Activated CD4-positive, alpha-beta memory T cell treated with anti-CD3 and anti-CD28 coated beads, Interleukin-2, amount 10 ng/mL, durations not matched to agents 7 days and 5 days (primary cell): ENCODE data around the gene METTL26. TPM values are rescaled to one million over a fixed set of nuclear protein-coding genes. Genes with fewer than 3 reads are reported as not detected.

Source experiments
- CTCF ChIA-PET: fragments of 350-600 bp; sonication (Branson Sonifier 250); formaldehyde crosslinking; loops from one replicate; lab custom pipeline; 2021; ENCODE audit warnings: antibody characterized with exemption, inconsistent platforms; lab: Charles Lee
- POLR2A ChIA-PET: fragments of 350-600 bp; sonication (Branson Sonifier 250); formaldehyde crosslinking; loops from one replicate; lab custom pipeline; 2021; ENCODE audit warnings: antibody characterized with exemption; lab: Charles Lee
- DNase-seq: peaks from one replicate; pipeline ENCODE4 v3.0.0-alpha.2; 2020
- H3K27ac Mint-ChIP-seq: one replicate; pipeline ENCODE4 v1.8.0; 2021; ENCODE audit warnings: mild to moderate bottlenecking, mixed read lengths
- H3K27me3 Mint-ChIP-seq: one replicate; pipeline ENCODE4 v1.8.0; 2021; ENCODE audit warnings: mixed read lengths
- H3K36me3 Mint-ChIP-seq: one replicate; pipeline ENCODE4 v1.8.0; 2021; ENCODE audit warnings: low read depth, mixed read lengths
- H3K4me1 Mint-ChIP-seq: one replicate; pipeline ENCODE4 v1.8.0; 2021; ENCODE audit warnings: mixed read lengths
- H3K4me3 Mint-ChIP-seq: one replicate; pipeline ENCODE4 v1.8.0; 2021; ENCODE audit warnings: mild to moderate bottlenecking, mixed read lengths
- H3K9me3 Mint-ChIP-seq: one replicate; pipeline ENCODE4 v1.8.0; 2021; ENCODE audit warnings: mixed read lengths
- total RNA-seq, 2 experiments: library from RNA; stranded (reverse); gene quantifications; one replicate each; pipeline ENCODE4 v1.2.3, GENCODE V29; 2021

METTL26 gene
- total RNA-seq, 2 experiments from 2014 or later: 66.6 to 67.5 TPM

DNA sequence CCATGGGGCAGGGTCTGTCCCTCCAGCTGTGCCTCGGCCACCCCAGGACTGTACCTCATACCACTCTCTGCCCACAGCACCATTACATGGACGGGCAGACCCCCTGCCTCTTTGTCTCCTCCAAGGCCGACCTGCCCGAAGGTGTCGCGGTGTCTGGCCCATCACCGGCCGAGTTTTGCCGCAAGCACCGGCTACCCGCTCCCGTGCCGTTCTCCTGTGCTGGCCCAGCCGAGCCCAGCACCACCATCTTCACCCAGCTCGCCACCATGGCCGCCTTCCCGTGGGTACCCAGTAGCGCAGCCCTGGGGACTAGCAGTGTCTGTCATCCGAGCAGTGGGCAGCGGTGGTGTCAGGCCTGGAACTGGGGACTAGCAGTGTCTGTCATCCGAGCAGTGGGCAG lies 36.7 kb upstream of the METTL26 start:
- no peak overlapping the region for H3K27ac Mint-ChIP-seq
- H3K36me3 Mint-ChIP-seq: peaks cover 14% of the 10 kb centered on the region
- H3K4me3 Mint-ChIP-seq: no peak overlapping the region
- H3K9me3 Mint-ChIP-seq: no peaks in the 10 kb centered on the region
- no peak for DNase-seq
- CTCF ChIA-PET: no interaction called here
- H3K27me3 Mint-ChIP-seq: no peaks in the 10 kb centered on the region
- H3K4me1 Mint-ChIP-seq: peaks cover 20% of the 10 kb centered on the region
- POLR2A ChIA-PET: interaction anchor here (0.6 to 1.3 kb wide), 4 partner anchors 9 to 37 kb away, joined by 3 to 4 read pairs (median 4); partner anchors contain the start of genes JMJD8 and METTL26

DNA sequence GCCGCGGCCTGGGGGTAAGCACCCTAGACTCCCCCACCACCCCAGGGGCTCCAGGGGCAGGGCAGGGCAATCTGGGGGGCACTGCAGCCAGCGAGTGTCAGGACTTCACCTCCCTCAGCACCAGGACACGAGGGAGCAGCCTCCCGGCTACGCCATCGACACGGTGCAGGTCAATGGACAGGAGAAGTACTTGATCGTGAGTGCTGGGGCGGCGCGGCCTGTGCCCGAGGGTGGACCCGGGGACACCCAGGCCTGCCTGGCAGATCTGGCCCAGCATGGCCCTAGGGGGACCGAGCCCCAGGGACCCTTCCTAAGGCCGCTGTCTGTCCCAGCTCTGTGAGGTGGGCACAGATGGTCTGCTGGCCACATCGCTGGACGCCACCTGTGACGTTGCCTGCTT lies 36.3 kb upstream of the METTL26 start:
- H3K27ac Mint-ChIP-seq: no peak overlapping the region
- peaks cover 23% of the 10 kb centered on the region for H3K4me1 Mint-ChIP-seq
- POLR2A ChIA-PET: interaction anchor here (1.2 kb wide), 1 partner anchor 12 kb away, joined by 3 read pairs; the partner anchor contains the start of gene JMJD8
- CTCF ChIA-PET: no interaction called here
- no peaks in the 10 kb centered on the region for H3K9me3 Mint-ChIP-seq
- peaks cover 14% of the 10 kb centered on the region for H3K36me3 Mint-ChIP-seq
- H3K27me3 Mint-ChIP-seq: no peaks in the 10 kb centered on the region
- no peak overlapping the region for H3K4me3 Mint-ChIP-seq
- DNase-seq: no peak

DNA sequence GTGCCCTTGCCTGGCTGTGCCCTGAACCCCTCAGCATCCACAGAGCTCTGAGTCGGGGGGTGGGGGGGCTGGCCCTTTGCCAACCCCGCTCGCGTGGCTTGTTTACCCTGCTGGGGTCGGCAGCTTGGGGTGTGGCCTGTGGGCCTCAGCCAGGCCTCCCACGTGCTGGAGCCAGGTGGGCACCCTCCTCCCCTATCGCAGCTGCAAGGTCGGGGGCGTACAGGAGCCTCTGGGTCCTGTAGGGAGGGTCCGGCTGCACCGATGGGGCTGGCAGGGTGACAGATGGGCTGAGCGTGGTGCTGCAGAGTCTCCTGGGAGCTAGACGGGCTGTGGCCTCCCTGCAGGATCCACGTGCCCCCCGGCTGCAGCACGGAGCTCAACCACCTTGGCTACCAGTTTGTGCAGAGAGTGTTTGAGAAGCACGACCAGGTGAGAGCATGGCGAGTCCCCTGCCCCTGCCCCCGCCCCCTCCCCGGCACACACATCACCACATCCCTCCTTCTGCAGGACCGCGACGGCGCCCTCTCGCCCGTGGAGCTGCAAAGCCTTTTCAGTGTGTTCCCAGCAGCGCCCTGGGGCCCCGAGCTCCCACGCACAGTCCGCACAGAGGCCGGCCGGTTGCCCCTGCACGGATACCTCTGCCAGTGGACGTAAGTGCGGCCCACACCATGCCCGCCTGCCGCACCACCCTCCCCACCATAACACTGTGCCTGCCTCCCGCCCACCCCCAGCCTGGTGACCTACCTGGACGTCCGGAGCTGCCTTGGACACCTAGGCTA lies 35.4 kb upstream of the METTL26 start:
- Mint-ChIP-seq H3K27ac (no peak overlapping the region), H3K4me3 (peak overlapping the region; percentile 13), H3K36me3 (peaks cover 14% of the 10 kb centered on the region), H3K9me3 (no peaks in the 10 kb centered on the region), H3K27me3 (no peaks in the 10 kb centered on the region), H3K4me1 (peaks cover 17% of the 10 kb centered on the region)
- DNase-seq: no peak
- ChIA-PET POLR2A (interaction anchor here (1.2 to 5.2 kb wide), 2 partner anchors 8 to 13 kb away, joined by 3 to 25 read pairs; partner anchors contain the start of genes JMJD8 and STUB1), CTCF (no interaction called here)

DNA sequence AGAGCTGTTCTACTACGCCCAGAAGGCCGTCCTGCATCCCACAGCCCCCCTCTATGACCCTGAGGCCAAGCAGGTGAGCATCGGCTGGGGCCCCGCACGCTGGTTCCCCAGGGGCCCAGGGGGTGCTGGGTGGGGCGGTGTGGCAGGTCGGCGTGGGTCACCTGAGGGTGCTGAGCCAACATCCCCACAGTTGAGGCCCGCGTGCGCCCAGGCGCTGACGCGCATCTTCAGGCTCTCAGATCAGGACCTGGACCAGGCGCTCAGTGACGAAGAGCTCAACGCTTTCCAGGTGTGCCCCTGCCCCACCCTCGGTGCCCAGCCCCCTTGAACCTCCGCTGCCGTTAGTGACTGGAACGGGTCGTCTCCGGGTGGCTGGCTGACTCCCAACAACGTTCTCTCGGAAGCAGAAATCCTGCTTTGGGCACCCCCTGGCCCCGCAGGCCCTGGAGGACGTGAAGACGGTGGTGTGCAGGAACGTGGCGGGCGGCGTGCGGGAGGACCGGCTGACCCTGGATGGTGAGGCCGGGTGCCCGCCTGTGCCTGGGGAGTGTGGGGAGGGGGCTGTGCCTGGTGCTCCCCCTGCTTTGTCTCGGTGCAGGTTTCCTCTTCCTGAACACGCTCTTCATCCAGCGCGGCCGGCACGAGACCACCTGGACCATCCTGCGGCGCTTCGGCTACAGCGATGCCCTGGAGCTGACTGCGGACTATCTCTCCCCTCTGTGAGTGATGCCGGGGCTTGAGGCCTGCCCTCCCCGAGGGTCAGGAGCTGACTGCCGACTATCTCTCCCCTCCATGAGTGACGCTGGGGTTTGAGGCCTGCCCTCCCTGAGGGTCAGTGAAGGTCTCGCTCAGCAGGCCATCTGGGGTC lies 34.6 kb upstream of the METTL26 start:
- H3K36me3 Mint-ChIP-seq: peaks cover 14% of the 10 kb centered on the region
- ChIA-PET CTCF (no interaction called here), POLR2A (interaction anchor here (2.9 to 5.2 kb wide), 2 partner anchors 9 to 21 kb away, joined by 12 to 25 read pairs; partner anchors contain the start of genes STUB1 and WDR90)
- no peak for DNase-seq
- H3K4me1 Mint-ChIP-seq: peaks cover 17% of the 10 kb centered on the region
- no peaks in the 10 kb centered on the region for H3K27me3 Mint-ChIP-seq
- no peak overlapping the region for H3K27ac Mint-ChIP-seq
- H3K9me3 Mint-ChIP-seq: no peaks in the 10 kb centered on the region
- peak overlapping the region; percentile 13 for H3K4me3 Mint-ChIP-seq

DNA sequence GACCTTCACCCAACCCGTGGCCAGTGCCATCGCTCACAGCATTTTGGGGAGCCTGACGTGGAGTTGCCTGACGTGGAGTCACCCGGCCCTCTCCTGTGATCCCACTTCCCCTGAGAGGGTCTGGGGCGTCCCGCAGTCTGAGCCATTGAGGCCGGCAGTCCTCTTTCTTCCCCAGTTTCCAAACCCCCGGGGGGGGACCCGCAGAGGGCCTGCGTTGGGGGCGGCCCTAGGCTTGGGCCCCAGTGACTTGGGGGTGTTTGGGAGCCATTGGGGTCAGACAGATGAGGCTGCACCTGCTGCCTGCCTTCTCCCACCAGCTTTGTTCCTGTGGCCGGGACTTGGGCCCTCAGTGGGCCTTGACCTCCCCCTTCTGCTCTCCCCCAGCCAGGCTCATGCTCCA lies 33.6 kb upstream of the METTL26 start:
- H3K27ac Mint-ChIP-seq: no peak overlapping the region
- H3K27me3 Mint-ChIP-seq: no peaks in the 10 kb centered on the region
- DNase-seq: no peak
- H3K4me3 Mint-ChIP-seq: peak overlapping the region; percentile 46
- POLR2A ChIA-PET: interaction anchor here (2.9 to 5.2 kb wide), 2 partner anchors 10 to 20 kb away, joined by 12 to 25 read pairs; partner anchors contain the start of genes STUB1 and WDR90
- CTCF ChIA-PET: no interaction called here
- no peaks in the 10 kb centered on the region for H3K9me3 Mint-ChIP-seq
- H3K36me3 Mint-ChIP-seq: peaks cover 14% of the 10 kb centered on the region
- H3K4me1 Mint-ChIP-seq: peaks cover 12% of the 10 kb centered on the region

DNA sequence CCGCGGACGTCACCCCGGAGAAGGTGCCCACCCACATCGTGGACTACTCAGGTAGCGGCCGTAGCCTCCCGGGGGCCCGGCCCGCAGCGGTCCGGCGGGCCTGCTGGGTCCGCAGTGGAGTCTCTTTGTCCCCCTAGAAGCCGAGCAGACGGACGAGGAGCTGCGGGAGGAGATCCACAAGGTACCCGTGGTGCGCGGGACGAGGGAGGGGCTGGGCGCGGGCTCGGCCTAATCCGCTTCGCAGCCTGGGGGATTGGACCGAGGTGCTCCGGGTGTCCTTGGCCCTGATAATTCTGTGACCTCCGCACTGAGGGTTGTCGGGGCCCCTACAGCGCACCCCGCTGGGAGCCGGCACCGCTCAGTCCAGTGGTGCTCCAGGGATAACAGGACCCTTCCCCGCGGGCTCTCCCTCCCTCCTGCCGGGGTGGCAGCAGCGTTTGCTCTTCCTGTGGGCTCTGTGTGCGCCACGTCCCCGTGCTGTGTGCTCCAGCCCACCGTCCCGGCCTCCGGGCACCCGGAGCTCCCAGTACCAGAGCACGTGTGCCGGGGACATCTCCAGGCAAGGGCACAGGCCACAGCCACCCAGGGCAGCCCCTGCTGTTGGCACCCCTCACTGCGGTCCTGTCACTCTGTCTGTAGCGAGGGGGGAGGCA lies 32.5 kb upstream of the METTL26 start:
- H3K36me3 Mint-ChIP-seq: peaks cover 15% of the 10 kb centered on the region
- peaks cover 12% of the 10 kb centered on the region for H3K4me1 Mint-ChIP-seq
- no peak for DNase-seq
- no peaks in the 10 kb centered on the region for H3K9me3 Mint-ChIP-seq
- CTCF ChIA-PET: interaction anchor here (1.2 to 1.8 kb wide), 6 partner anchors 7 to 141 kb away, joined by 3 to 8 read pairs (median 4); partner anchors contain the start of genes CAPN15, RHBDL1 and STUB1
- no peaks in the 10 kb centered on the region for H3K27me3 Mint-ChIP-seq
- POLR2A ChIA-PET: interaction anchor here (1.4 to 5.2 kb wide), 7 partner anchors 11 to 39 kb away, joined by 4 to 25 read pairs (median 6); partner anchors contain the start of genes STUB1, WDR24 and WDR90
- H3K4me3 Mint-ChIP-seq: peak overlapping the region; percentile 77
- H3K27ac Mint-ChIP-seq: peak overlapping the region; percentile 63

DNA sequence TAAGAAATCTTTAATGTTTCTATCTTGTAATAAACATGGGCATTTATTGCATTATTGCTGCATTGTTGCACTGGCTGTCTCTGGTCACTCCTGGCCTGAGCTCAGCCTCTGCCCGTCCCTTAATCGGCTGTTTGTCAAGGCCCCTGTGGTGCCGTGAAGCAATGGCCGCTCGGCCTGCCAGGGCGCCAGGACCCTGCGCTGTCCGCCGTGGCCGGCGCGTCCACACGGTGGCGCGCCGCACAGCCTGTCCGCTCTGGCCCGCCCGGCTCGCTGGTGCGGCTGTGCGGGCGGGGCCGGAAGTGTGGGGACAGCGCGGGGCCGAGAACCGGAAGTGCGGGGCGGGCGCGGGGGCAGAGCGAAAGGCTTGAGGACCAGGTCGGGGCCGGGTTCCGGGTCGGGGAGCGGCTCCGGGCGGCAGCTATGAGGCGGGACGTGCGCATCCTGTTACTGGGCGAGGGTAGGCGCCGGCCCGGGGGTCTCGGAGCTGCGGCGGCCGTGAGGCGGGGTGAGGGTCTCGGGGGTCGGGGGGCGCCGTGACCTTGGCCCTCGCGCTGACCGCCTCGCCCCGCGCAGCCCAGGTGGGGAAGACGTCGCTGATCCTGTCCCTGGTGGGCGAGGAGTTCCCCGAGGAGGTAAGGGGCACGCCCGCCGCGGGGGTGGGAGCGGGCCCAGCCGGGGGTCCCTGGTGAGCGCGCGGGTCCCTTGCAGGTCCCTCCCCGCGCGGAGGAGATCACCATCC lies 31.8 kb upstream of the METTL26 start, which contains the start of gene RHOT2:
TSS of gene RHOT2 (plus strand) at position 353 of the 739 bp plus-strand sequence. CDS start at position 421, 68 bp downstream.
- peak within 1 kb of the TSS; percentile 78 for H3K27ac Mint-ChIP-seq
- POLR2A ChIA-PET: interaction anchor here (0.8 to 5.2 kb wide), 10 partner anchors 8 to 89 kb away, joined by 3 to 25 read pairs (median 5); partner anchors contain the start of genes STUB1, WDR24 and WDR90
- CTCF ChIA-PET: interaction anchor here (0.7 to 1.8 kb wide), 9 partner anchors 8 to 141 kb away, joined by 3 to 8 read pairs (median 4); partner anchors contain the start of genes CAPN15, RHBDL1, STUB1 and WDR90
- peak within 1 kb of the TSS; percentile 77 for H3K4me3 Mint-ChIP-seq
- H3K4me1 Mint-ChIP-seq: peaks cover 12% of the 10 kb centered on the region
- no peaks in the 10 kb centered on the region for H3K27me3 Mint-ChIP-seq
- peak; percentile 94 for DNase-seq
- H3K36me3 Mint-ChIP-seq: peaks cover 17% of the 10 kb centered on the region
- H3K9me3 Mint-ChIP-seq: no peaks in the 10 kb centered on the region

DNA sequence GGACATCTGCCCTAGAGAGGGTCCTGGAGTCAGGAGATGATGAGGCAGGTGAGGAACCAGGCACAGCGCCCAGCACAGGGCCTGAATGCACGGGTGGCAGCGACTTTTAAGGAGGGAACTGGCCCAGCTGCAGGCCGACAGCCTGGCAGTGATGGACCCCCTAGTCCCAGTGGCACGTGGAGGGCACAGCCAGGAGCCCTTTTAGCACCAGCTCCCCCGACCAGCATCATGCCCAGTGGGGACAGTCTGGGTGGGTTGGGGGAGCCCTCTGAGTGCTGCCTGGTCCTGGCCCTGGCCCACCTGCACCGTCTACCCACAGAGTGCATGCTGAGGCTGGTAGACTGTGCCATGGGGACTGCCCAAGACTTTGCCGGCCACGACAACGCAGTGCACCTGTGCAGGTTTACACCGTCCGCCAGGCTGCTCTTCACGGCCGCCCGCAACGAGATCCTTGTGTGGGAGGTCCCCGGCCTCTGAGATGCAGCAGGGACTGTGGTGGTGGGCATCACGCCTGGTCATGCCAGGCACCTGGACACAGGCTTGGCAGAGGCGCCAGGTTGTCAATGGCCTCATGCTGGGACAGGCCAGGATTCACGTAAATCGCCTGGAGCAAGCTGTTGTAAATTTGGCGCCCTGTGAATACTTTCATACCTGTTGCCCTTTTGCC lies 31.1 kb upstream of the METTL26 start:
- POLR2A ChIA-PET: interaction anchor here (0.8 to 5.2 kb wide), 10 partner anchors 9 to 88 kb away, joined by 3 to 25 read pairs (median 5); partner anchors contain the start of genes STUB1, WDR24 and WDR90
- Mint-ChIP-seq H3K4me3 (peak overlapping the region; percentile 77), H3K4me1 (peaks cover 12% of the 10 kb centered on the region), H3K9me3 (no peaks in the 10 kb centered on the region), H3K27ac (peak overlapping the region; percentile 78), H3K36me3 (peaks cover 16% of the 10 kb centered on the region), H3K27me3 (no peaks in the 10 kb centered on the region)
- CTCF ChIA-PET: interaction anchor here (0.7 to 1.8 kb wide), 8 partner anchors 8 to 28 kb away, joined by 3 to 8 read pairs (median 4); partner anchors contain the start of genes RHBDL1, STUB1 and WDR90
- DNase-seq: no peak

DNA sequence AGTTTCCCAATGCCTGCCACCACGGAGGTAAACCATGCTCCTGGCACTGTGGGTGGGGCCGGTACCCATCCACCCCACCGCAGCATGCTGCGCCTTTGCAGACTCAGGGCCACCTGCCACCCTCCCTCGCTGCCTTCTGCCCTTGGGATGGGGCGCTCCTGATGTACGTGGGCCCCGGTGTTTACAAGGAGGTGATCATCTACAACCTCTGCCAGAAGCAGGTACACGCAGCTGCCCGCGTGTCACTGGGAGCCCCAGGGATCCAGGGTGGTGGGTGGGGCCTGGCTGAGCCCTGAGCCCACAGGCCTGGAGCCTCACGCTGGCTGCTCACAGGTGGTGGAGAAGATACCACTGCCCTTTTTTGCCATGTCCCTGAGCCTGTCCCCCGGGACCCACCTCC lies 30.5 kb upstream of the METTL26 start:
- Mint-ChIP-seq H3K4me1 (peaks cover 12% of the 10 kb centered on the region), H3K27ac (no peak overlapping the region), H3K27me3 (no peaks in the 10 kb centered on the region), H3K4me3 (no peak overlapping the region), H3K36me3 (peaks cover 16% of the 10 kb centered on the region), H3K9me3 (no peaks in the 10 kb centered on the region)
- no peak for DNase-seq
- ChIA-PET POLR2A (interaction anchor here (2.2 to 5.2 kb wide), 3 partner anchors 9 to 23 kb away, joined by 6 to 25 read pairs (median 11); partner anchors contain the start of genes RHBDL1, STUB1 and WDR24), CTCF (interaction anchor here (1.1 to 1.4 kb wide), 2 partner anchors 14 to 20 kb away, joined by 3 to 4 read pairs; partner anchors contain the start of gene STUB1)

DNA sequence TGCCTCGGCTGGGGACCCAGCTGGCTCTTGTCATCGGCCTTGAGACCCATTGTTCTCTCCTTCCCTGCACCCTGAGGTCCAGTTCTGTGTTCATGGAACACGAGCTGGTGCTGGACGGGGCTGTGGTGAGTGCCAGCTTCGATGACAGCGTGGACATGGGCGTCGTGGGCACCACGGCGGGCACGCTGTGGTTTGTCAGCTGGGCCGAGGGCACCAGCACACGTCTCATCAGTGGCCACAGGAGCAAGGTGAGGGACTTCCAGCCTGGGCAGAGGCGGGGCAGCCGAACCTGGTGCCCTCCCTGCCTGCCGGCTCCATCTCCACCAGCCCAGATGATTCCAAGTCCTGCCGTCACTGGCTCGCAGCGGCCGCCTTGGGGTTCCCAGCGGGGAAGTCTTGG lies 26.5 kb upstream of the METTL26 start:
- H3K9me3 Mint-ChIP-seq: no peaks in the 10 kb centered on the region
- ChIA-PET CTCF (no interaction called here), POLR2A (interaction anchor here (3.2 kb wide), 1 partner anchor 13 kb away, joined by 11 read pairs; the partner anchor contains the start of gene RHBDL1)
- H3K27ac Mint-ChIP-seq: no peak overlapping the region
- peaks cover 6% of the 10 kb centered on the region for H3K36me3 Mint-ChIP-seq
- no peaks in the 10 kb centered on the region for H3K27me3 Mint-ChIP-seq
- peaks cover 4% of the 10 kb centered on the region for H3K4me1 Mint-ChIP-seq
- no peak for DNase-seq
- no peak overlapping the region for H3K4me3 Mint-ChIP-seq

DNA sequence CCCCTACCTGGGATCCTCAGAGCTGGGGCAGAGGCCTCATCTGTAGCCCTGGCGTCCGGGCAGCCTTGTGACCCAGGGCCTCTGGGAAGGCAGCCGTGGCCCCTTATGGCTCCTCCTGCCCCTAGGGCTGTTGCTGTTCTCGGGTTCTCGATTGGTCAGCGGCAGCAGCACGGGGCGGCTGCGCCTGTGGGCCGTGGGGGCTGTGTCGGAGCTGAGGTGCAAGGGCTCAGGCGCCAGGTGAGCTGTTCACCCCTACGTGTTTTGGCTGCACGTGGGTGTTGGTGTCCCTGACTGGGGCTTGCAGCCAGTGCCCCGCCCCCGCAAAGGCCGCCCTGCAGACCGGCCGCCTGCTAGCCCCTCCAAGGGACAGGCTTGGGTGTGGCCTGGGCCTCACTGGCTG lies 26.0 kb upstream of the METTL26 start:
- H3K4me1 Mint-ChIP-seq: peaks cover 2% of the 10 kb centered on the region
- H3K36me3 Mint-ChIP-seq: peaks cover 6% of the 10 kb centered on the region
- ChIA-PET CTCF (no interaction called here), POLR2A (interaction anchor here (1.1 to 3.2 kb wide), 2 partner anchors 14 to 22 kb away, joined by 3 to 11 read pairs; partner anchors contain the start of genes JMJD8 and RHBDL1)
- no peak for DNase-seq
- no peaks in the 10 kb centered on the region for H3K9me3 Mint-ChIP-seq
- no peaks in the 10 kb centered on the region for H3K27me3 Mint-ChIP-seq
- no peak overlapping the region for H3K4me3 Mint-ChIP-seq
- H3K27ac Mint-ChIP-seq: no peak overlapping the region
